Breast epithelium (tissue), 4 donors: ENCODE data around the gene OR2C3. TPM values are rescaled to one million over a fixed set of nuclear protein-coding genes. Genes with fewer than 3 reads are reported as not detected.
"Not testable (repeated sequence)": the region's sequence is repeated elsewhere in the genome, so short reads cannot be mapped to it uniquely, and the experiment has no call there.

Experiments
- DNase-seq, 2 donors: peaks; one replicate each; pipeline ENCODE4 v3.0.0-alpha.2; 2019; ENCODE audit warnings: low spot score in 2 of 2
- H3K27ac ChIP-seq, 2 donors: fragments of 200-600 bp; sonication (generic) in 1 of 2; one replicate each; pipeline ENCODE4 v1.5.1; 2016 to 2019; ENCODE audit warnings: mild to moderate bottlenecking in 1 of 2
- H3K27me3 ChIP-seq, 2 donors: fragments of 200-600 bp; sonication (generic) in 1 of 2; one replicate each; pipeline versions ENCODE4 v1.5.1 to v1.6.0; 2017 to 2019; ENCODE audit warnings: control low read depth in 1 of 2, mild to moderate bottlenecking in 1 of 2
- H3K36me3 ChIP-seq: fragments of 200-600 bp; one replicate; pipeline ENCODE4 v1.5.1; 2019
- H3K4me1 ChIP-seq, 2 donors: fragments of 200-600 bp; sonication (generic); one replicate each; pipeline ENCODE4 v1.5.1; 2016 to 2019; ENCODE audit warnings: control low read depth in 1 of 2
- H3K4me3 ChIP-seq, 3 donors: fragments of 200-600 bp; sonication (generic); 1 replicate in 2 of 3; 2 replicates in 1 of 3; pipeline ENCODE4 v1.5.1; 2016 to 2019; ENCODE audit warnings: mild to moderate bottlenecking in 3 of 3, moderate library complexity in 2 of 3
- H3K9me3 ChIP-seq, 2 donors: fragments of 200-600 bp; sonication (generic) in 1 of 2; one replicate each; pipeline ENCODE4 v1.5.1; 2016 to 2019; ENCODE audit warnings: control low read depth in 1 of 2
- CTCF ChIP-seq, 3 donors: fragments of 450-650 bp; IDR thresholded peaks; one replicate each; pipeline ENCODE4 v1.5.1; 2016 to 2017; ENCODE audit warnings: antibody characterized with exemption in 3 of 3, mild to moderate bottlenecking in 3 of 3, moderate library complexity in 3 of 3
- POLR2A ChIP-seq: fragments of 450-650 bp; IDR thresholded peaks from one replicate; pipeline ENCODE4 v1.6.1; 2016; ENCODE audit warnings: antibody characterized with exemption, mild to moderate bottlenecking, moderate library complexity
- POLR2AphosphoS5 ChIP-seq, 3 donors: sonication (generic); formaldehyde crosslinking; IDR thresholded peaks; one replicate each; pipeline ENCODE4 v1.6.1; 2017; ENCODE audit warnings: antibody characterized with exemption in 3 of 3
- intact Hi-C: fragments of 100-400 bp; cut with DNase I; formaldehyde crosslinking; loops from one replicate; pipeline ENCODE4 v1.15.1; 2023; ENCODE audit warnings: low total_unique reads
- total RNA-seq, 3 donors: library from RNA; depleted of rRNA; stranded (reverse); fragments of >200 nt; gene quantifications; one replicate each; pipeline ENCODE4 v1.1.0, GENCODE V29; 2016

Gene OR2C3
- total RNA-seq, 3 donors from 2014 or later = not detected

GRCh38 chr1:247529771-247530355, 6.4 kb downstream of the OR2C3 start:
- Histone ChIP-seq H3K27me3 (peaks cover 0 to 10% of the 10 kb centered on the region in 2 donors), H3K4me1 (no peaks in the 10 kb centered on the region), H3K27ac (no peak overlapping the region), H3K36me3 (no peaks in the 10 kb centered on the region), H3K4me3 (no peak overlapping the region), H3K9me3 (no peaks in the 10 kb centered on the region)
- TF ChIP-seq CTCF (IDR thresholded peaks at IDR 0.05) = no peak
- no peak for TF ChIP-seq POLR2A
- no peak for TF ChIP-seq POLR2AphosphoS5 (IDR thresholded peaks at IDR 0.05)
- intact Hi-C loops = no loop called here
- DNase-seq = no peak

GRCh38 chr1:247528812-247529474, 7.3 kb downstream of the OR2C3 start:
- intact Hi-C loops = no loop called here
- Histone ChIP-seq H3K4me1 (no peaks in the 10 kb centered on the region), H3K27me3 (peaks cover 0 to 10% of the 10 kb centered on the region in 2 donors)

GRCh38 chr1:247521886-247522285, 14.4 kb downstream of the OR2C3 start:
- intact Hi-C loops, H3K27me3 ChIP-seq, H3K36me3 ChIP-seq, H3K9me3 ChIP-seq, DNase-seq, H3K27ac ChIP-seq, H3K4me3 ChIP-seq, H3K4me1 ChIP-seq: not testable (repeated sequence)

More at GRCh38 chr1:247528812-247529474, 7.3 kb downstream of the OR2C3 start:
- no peak for TF ChIP-seq POLR2A
- no peak for TF ChIP-seq POLR2AphosphoS5 (IDR thresholded peaks at IDR 0.05)
- no peak for TF ChIP-seq CTCF (IDR thresholded peaks at IDR 0.05)
- DNase-seq = no peak
- H3K36me3 ChIP-seq = no peaks in the 10 kb centered on the region
- H3K9me3 ChIP-seq = no peaks in the 10 kb centered on the region
- no peak overlapping the region for H3K4me3 ChIP-seq
- no peak overlapping the region for H3K27ac ChIP-seq

- TF ChIP-seq POLR2AphosphoS5 (IDR thresholded peaks at IDR 0.05) = no peak
- no peak for TF ChIP-seq CTCF (IDR thresholded peaks at IDR 0.05)
- TF ChIP-seq POLR2A = no peak
- DNase-seq = no peak
- Histone ChIP-seq H3K9me3 (peaks cover 4 to 7% of the 10 kb centered on the region in 2 donors), H3K4me1 (no peaks in the 10 kb centered on the region), H3K27me3 (no peaks in the 10 kb centered on the region), H3K4me3 (peak overlapping the region in 1 of 3 donors; percentile 36), H3K36me3 (no peaks in the 10 kb centered on the region), H3K27ac (no peak overlapping the region)
- intact Hi-C loops = no loop called here
Observed at GRCh38 chr1:247518613-247518891, 17.7 kb downstream of the OR2C3 start.

GRCh38 chr1:247517795-247518612, 18.2 kb downstream of the OR2C3 start:
- peak overlapping the region in 1 of 3 donors; percentile 36 for H3K4me3 ChIP-seq
- H3K27me3 ChIP-seq = no peaks in the 10 kb centered on the region
- TF ChIP-seq POLR2A (no peak), CTCF (IDR thresholded peaks at IDR 0.05) (no peak), POLR2AphosphoS5 (IDR thresholded peaks at IDR 0.05) (no peak)
- H3K4me1 ChIP-seq = no peaks in the 10 kb centered on the region
- H3K36me3 ChIP-seq = no peaks in the 10 kb centered on the region
- intact Hi-C loops = no loop called here
- H3K27ac ChIP-seq = no peak overlapping the region
- H3K9me3 ChIP-seq = peaks cover 4 to 7% of the 10 kb centered on the region in 2 donors
- no peak for DNase-seq
